ENCODE data around the gene ROBO1.

Gene ROBO1

GRCh38 chr3:78969483-78969882 is 798.3 kb downstream of the ROBO1 start:
- no peaks in the 10 kb centered on the region for H3K27me3 ChIP-seq (ENCODE audit: low read length)
- no peaks in the 10 kb centered on the region for H3K36me3 ChIP-seq (ENCODE audit: low read length)
- no peaks in the 10 kb centered on the region for H3K9me3 ChIP-seq (ENCODE audit: insufficient read depth, low read length)
- H3F3A ChIP-seq (ENCODE audit: insufficient read depth), result no peaks in the 10 kb centered on the region
- H4K20me1 ChIP-seq (ENCODE audit: low read depth, low read length), result no peaks in the 10 kb centered on the region
- H3K27ac ChIP-seq (ENCODE audit: low read depth, low read length), result no peak overlapping the region
- H3K4me2 ChIP-seq (ENCODE audit: low read depth, low read length, poor library complexity, severe bottlenecking), result no peak overlapping the region
- no peak overlapping the region for H3K9ac ChIP-seq (ENCODE audit: low read length)
- TF ChIP-seq, protein P1, sequence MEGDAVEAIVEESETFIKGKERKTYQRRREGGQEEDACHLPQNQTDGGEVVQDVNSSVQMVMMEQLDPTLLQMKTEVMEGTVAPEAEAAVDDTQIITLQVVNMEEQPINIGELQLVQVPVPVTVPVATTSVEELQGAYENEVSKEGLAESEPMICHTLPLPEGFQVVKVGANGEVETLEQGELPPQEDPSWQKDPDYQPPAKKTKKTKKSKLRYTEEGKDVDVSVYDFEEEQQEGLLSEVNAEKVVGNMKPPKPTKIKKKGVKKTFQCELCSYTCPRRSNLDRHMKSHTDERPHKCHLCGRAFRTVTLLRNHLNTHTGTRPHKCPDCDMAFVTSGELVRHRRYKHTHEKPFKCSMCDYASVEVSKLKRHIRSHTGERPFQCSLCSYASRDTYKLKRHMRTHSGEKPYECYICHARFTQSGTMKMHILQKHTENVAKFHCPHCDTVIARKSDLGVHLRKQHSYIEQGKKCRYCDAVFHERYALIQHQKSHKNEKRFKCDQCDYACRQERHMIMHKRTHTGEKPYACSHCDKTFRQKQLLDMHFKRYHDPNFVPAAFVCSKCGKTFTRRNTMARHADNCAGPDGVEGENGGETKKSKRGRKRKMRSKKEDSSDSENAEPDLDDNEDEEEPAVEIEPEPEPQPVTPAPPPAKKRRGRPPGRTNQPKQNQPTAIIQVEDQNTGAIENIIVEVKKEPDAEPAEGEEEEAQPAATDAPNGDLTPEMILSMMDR (IDR thresholded peaks at IDR 0.05; ENCODE audit: insufficient read depth, low read length, poor library complexity, severe bottlenecking), result no peak
- no peak for TF ChIP-seq EZH2phosphoT487 (conservative IDR thresholded peaks at IDR 0.05; ENCODE audit: low read length)
- no peak overlapping the region for H3K4me3 ChIP-seq (ENCODE audit: insufficient read depth, low read length, poor library complexity, severe bottlenecking)
- no peaks in the 10 kb centered on the region for H3K9me2 ChIP-seq (replicated peaks; ENCODE audit: insufficient read depth, low read length)
- H3K79me2 ChIP-seq (ENCODE audit: insufficient read depth, low read length), result no peaks in the 10 kb centered on the region
- H2AFZ ChIP-seq (ENCODE audit: low read depth, low read length, severe bottlenecking), result no peak overlapping the region

- H3K4me3 ChIP-seq (ENCODE audit: insufficient read depth, low read length, poor library complexity, severe bottlenecking), result no peak overlapping the region
- H3K9me3 ChIP-seq (ENCODE audit: insufficient read depth, low read length), result no peaks in the 10 kb centered on the region
- H3K27me3 ChIP-seq (ENCODE audit: low read length), result no peaks in the 10 kb centered on the region
- no peak overlapping the region for H3K4me2 ChIP-seq (ENCODE audit: low read depth, low read length, poor library complexity, severe bottlenecking)
- H3K9ac ChIP-seq (ENCODE audit: low read length), result no peak overlapping the region
- no peak overlapping the region for H2AFZ ChIP-seq (ENCODE audit: low read depth, low read length, severe bottlenecking)
- no peaks in the 10 kb centered on the region for H3K79me2 ChIP-seq (ENCODE audit: insufficient read depth, low read length)
- no peaks in the 10 kb centered on the region for H3F3A ChIP-seq (ENCODE audit: insufficient read depth)
- TF ChIP-seq EZH2phosphoT487 (conservative IDR thresholded peaks at IDR 0.05; ENCODE audit: low read length), result no peak
- TF ChIP-seq, protein P1 (IDR thresholded peaks at IDR 0.05; ENCODE audit: insufficient read depth, low read length, poor library complexity, severe bottlenecking), result no peak
- H3K9me2 ChIP-seq (replicated peaks; ENCODE audit: insufficient read depth, low read length), result no peaks in the 10 kb centered on the region
- H3K36me3 ChIP-seq (ENCODE audit: low read length), result no peaks in the 10 kb centered on the region
- H3K27ac ChIP-seq (ENCODE audit: low read depth, low read length), result no peak overlapping the region
- no peaks in the 10 kb centered on the region for H4K20me1 ChIP-seq (ENCODE audit: low read depth, low read length)
Observed at GRCh38 chr3:78967061-78967460, 800.7 kb downstream of the ROBO1 start.

DNA sequence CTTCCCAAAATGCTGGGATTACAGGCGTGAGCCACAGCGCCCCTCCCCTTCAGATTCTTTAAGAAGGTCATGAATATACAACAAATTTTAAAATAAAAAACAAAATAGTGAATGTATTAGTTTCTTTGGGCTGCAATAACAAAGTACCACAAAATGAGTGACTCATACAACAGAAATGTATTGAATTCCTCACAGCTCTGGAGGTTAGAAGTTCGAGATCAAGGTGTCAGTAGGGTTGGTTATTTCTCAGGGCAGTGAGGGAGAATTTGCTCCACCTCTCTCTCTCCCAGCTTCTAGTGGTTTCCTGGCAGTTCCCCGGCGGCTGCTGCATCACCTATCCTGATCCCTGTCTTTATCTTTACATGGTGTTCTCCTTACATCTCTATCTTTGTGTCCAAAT is 804.0 kb downstream of the ROBO1 start:
- Histone ChIP-seq H3K9me2 (replicated peaks; ENCODE audit: insufficient read depth, low read length) (no peaks in the 10 kb centered on the region), H3K36me3 (ENCODE audit: low read length) (no peaks in the 10 kb centered on the region), H3K79me2 (ENCODE audit: insufficient read depth, low read length) (no peaks in the 10 kb centered on the region), H3K9ac (ENCODE audit: low read length) (no peak overlapping the region), H4K20me1 (ENCODE audit: low read depth, low read length) (no peaks in the 10 kb centered on the region), H3K9me3 (ENCODE audit: insufficient read depth, low read length) (no peaks in the 10 kb centered on the region), H3K27ac (ENCODE audit: low read depth, low read length) (no peak overlapping the region), H2AFZ (ENCODE audit: low read depth, low read length, severe bottlenecking) (no peak overlapping the region), H3K4me3 (ENCODE audit: insufficient read depth, low read length, poor library complexity, severe bottlenecking) (no peak overlapping the region), H3F3A (ENCODE audit: insufficient read depth) (no peaks in the 10 kb centered on the region), H3K4me2 (ENCODE audit: low read depth, low read length, poor library complexity, severe bottlenecking) (no peak overlapping the region), H3K27me3 (ENCODE audit: low read length) (no peaks in the 10 kb centered on the region)
- TF ChIP-seq, protein P1 (IDR thresholded peaks at IDR 0.05; ENCODE audit: insufficient read depth, low read length, poor library complexity, severe bottlenecking), result no peak
- TF ChIP-seq EZH2phosphoT487 (conservative IDR thresholded peaks at IDR 0.05; ENCODE audit: low read length), result no peak
